HCT116 (cell line): ENCODE data around the gene NACAD.

ENCODE experiments used
- EZH2 ChIP-seq: fragments of 200-600 bp; sonication (generic); IDR thresholded peaks from 2 replicates; pipeline ENCODE4 v1.6.1; 2017; ENCODE audit warnings: antibody characterized with exemption, mixed run types
- JUND ChIP-seq: IDR thresholded peaks from 2 replicates; pipeline ENCODE4 v1.6.1; 2012
- POLR2A ChIP-seq: IDR thresholded peaks from 2 replicates; pipeline ENCODE4 v1.7.0; 2011; ENCODE audit warnings: borderline replicate concordance; ENCODE audit not compliant: insufficient read depth, insufficient read length; ENCODE audit errors: extremely low read depth
- POLR2AphosphoS5 ChIP-seq: IDR thresholded peaks from 2 replicates; pipeline ENCODE4 v1.6.1; 2011; ENCODE audit warnings: mild to moderate bottlenecking, low read depth, low read length, moderate library complexity
- TCF7L2 ChIP-seq: IDR thresholded peaks from 2 replicates; pipeline ENCODE4 v1.7.0; 2011; ENCODE audit warnings: borderline replicate concordance, inconsistent platforms; ENCODE audit not compliant: insufficient read depth, insufficient read length; ENCODE audit errors: extremely low read depth
- TF ChIP-seq, protein P1 (sequence below), 3 experiments: fragments of 200-600 bp in 1 of 3; sonication (generic) in 1 of 3; IDR thresholded peaks in 2 of 3; conservative IDR thresholded peaks in 1 of 3; 2 replicates each; pipeline ENCODE4 v1.5.1; 2012 to 2017; ENCODE audit warnings: low read depth in 2 of 3, low read length in 2 of 3, antibody characterized with exemption in 1 of 3, borderline replicate concordance in 1 of 3, control low read depth in 1 of 3, mild to moderate bottlenecking in 1 of 3, mixed read lengths in 1 of 3, mixed run types in 1 of 3, moderate library complexity in 1 of 3; ENCODE audit not compliant: insufficient read depth in 1 of 3

DNA sequence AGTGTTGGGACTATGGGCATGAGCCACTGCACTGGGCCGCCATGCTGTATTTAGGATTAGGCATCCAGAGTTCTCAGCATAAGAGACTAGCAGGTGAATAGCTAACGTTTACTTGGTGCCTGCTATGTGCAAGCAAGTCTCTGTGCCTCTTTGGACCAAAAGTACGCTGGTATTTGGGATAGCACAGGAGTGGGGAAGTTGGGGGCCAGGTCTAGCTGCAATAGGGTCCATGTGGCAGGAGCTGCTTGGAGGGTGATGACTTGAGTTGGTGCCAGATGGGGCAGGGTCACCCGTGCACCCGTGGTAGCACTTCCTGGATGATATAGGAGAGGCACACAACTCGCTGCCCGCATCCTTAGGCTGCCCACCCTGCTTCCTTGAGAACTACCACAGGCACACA lies 22.4 kb downstream of the NACAD start:
- TF ChIP-seq, protein P1, sequence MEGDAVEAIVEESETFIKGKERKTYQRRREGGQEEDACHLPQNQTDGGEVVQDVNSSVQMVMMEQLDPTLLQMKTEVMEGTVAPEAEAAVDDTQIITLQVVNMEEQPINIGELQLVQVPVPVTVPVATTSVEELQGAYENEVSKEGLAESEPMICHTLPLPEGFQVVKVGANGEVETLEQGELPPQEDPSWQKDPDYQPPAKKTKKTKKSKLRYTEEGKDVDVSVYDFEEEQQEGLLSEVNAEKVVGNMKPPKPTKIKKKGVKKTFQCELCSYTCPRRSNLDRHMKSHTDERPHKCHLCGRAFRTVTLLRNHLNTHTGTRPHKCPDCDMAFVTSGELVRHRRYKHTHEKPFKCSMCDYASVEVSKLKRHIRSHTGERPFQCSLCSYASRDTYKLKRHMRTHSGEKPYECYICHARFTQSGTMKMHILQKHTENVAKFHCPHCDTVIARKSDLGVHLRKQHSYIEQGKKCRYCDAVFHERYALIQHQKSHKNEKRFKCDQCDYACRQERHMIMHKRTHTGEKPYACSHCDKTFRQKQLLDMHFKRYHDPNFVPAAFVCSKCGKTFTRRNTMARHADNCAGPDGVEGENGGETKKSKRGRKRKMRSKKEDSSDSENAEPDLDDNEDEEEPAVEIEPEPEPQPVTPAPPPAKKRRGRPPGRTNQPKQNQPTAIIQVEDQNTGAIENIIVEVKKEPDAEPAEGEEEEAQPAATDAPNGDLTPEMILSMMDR (IDR thresholded peaks at IDR 0.05 in 2 of 3, conservative IDR thresholded peaks at IDR 0.05 in 1 of 3; ENCODE audit: borderline replicate concordance in 1 of 3, insufficient read depth in 1 of 3, low read depth in 2 of 3, low read length in 2 of 3): no peak
- no peak for TF ChIP-seq POLR2A
- no peak for TF ChIP-seq EZH2
- TF ChIP-seq JUND: no peak
- TF ChIP-seq TCF7L2: no peak
- TF ChIP-seq POLR2AphosphoS5: no peak
